K562 (cell line): Measurements from ENCODE around the gene CD101. TPM values are rescaled to one million over a fixed set of nuclear protein-coding genes. Genes with fewer than 3 reads are reported as not detected.

ENCODE experiments used
- ATAC-seq: fragments of 200-7000 bp; cut with Tn5 transposase; 3 replicates; pipeline ENCODE4 v1.9.1; 2020; ENCODE audit warnings: moderate library complexity
- BruUV-seq: library from RNA; stranded (reverse); fragments of 400-500 nt; replicated peaks from 2 replicates; lab custom pipeline; 2021; lab: Mats Ljungman, UMichigan
- CTCF ChIA-PET: fragments of 300-600 bp; formaldehyde crosslinking; extraction: SDS; loops from one replicate; lab custom pipeline; 2021; ENCODE audit warnings: low intra/inter-chr PET ratio; lab: Yijun Ruan, JAX
- POLR2A ChIA-PET: fragments of 300-600, 350-650 bp; sonication (Branson Sonifier 250); formaldehyde crosslinking; extraction: SDS; loops from one replicate; lab custom pipeline; 2021; ENCODE audit warnings: antibody characterized with exemption, inconsistent platforms; lab: Yijun Ruan, JAX
- DNase-seq, 4 experiments: peaks; one replicate each; pipeline versions ENCODE4 v3.0.0 to v3.0.0-alpha.2; 2011 to 2018; ENCODE audit warnings: low spot score in 3 of 4, mixed read lengths in 3 of 4; ENCODE audit errors: extremely low read depth in 1 of 4
- FAIRE-seq: peaks from 2 replicates; lab custom pipeline; 2011; peaks lifted over from hg19 to GRCh38; lab: Jason Lieb, UNC
- H2AFZ ChIP-seq: 2 replicates; pipeline ENCODE4 v1.6.0; 2011; ENCODE audit warnings: low read depth, low read length, control low read depth, inconsistent platforms
- H3K27ac ChIP-seq: fragments of 200-600 bp; 3 replicates; pipeline ENCODE4 v1.8.0; 2011; ENCODE audit warnings: low read depth, mild to moderate bottlenecking, control low read depth, inconsistent platforms, low read length, moderate library complexity, mixed read lengths; ENCODE audit errors: extremely low read depth
- H3K27me3 ChIP-seq, 2 experiments: fragments of 300-600 bp in 1 of 2; 2 replicates in 1 of 2; 3 replicates in 1 of 2; pipeline versions ENCODE4 v1.6.0 to v1.8.0; 2011; ENCODE audit warnings: inconsistent platforms in 2 of 2, low read length in 2 of 2, mild to moderate bottlenecking in 1 of 2, mixed read lengths in 1 of 2, moderate library complexity in 1 of 2; ENCODE audit not compliant: control insufficient read depth in 2 of 2, insufficient read depth in 2 of 2
- H3K36me3 ChIP-seq: fragments of 300-600 bp; 3 replicates; pipeline ENCODE4 v1.8.0; 2011; ENCODE audit warnings: mild to moderate bottlenecking, low read length, inconsistent platforms; ENCODE audit not compliant: control insufficient read depth, insufficient read depth
- H3K4me1 ChIP-seq, 2 experiments: fragments of 200-600 bp in 1 of 2; replicated peaks in 1 of 2; 2 replicates in 1 of 2; 3 replicates in 1 of 2; pipeline versions ENCODE4 v1.5.1 to v1.8.0; 2011; ENCODE audit warnings: inconsistent platforms in 2 of 2, low read length in 2 of 2, mild to moderate bottlenecking in 1 of 2, mixed read lengths in 1 of 2, moderate library complexity in 1 of 2; ENCODE audit not compliant: control insufficient read depth in 2 of 2, insufficient read depth in 2 of 2
- H3K4me2 ChIP-seq: 2 replicates; pipeline ENCODE4 v1.6.1; 2011; ENCODE audit warnings: low read length, control low read depth, inconsistent platforms, mixed read lengths; ENCODE audit not compliant: insufficient read depth
- H3K4me3 ChIP-seq: fragments of 200-600 bp; sonication (generic), shearing (Covaris generic); 2 replicates; pipeline ENCODE4 v1.5.1; 2016; ENCODE audit warnings: control low read depth, inconsistent platforms
- H3K79me2 ChIP-seq: fragments of 200-600 bp; 3 replicates; pipeline ENCODE4 v1.8.0; 2011; ENCODE audit warnings: low read length, inconsistent platforms; ENCODE audit not compliant: control insufficient read depth, insufficient read depth
- H3K9ac ChIP-seq, 2 experiments: 2 replicates each; pipeline versions ENCODE4 v1.6.0 to v1.6.1; 2011; ENCODE audit warnings: low read depth in 2 of 2, low read length in 2 of 2, control low read depth in 1 of 2, inconsistent platforms in 1 of 2, mild to moderate bottlenecking in 1 of 2, mixed read lengths in 1 of 2; ENCODE audit not compliant: insufficient read depth in 1 of 2
- H3K9me1 ChIP-seq: one replicate; pipeline ENCODE4 v1.6.0; 2011; ENCODE audit warnings: inconsistent platforms, mild to moderate bottlenecking, low read length, moderate library complexity; ENCODE audit not compliant: control insufficient read depth, insufficient read depth
- H3K9me3 ChIP-seq: replicated peaks from 2 replicates; pipeline ENCODE4 v1.5.1; 2011; ENCODE audit warnings: low read depth, low read length, inconsistent platforms; ENCODE audit not compliant: control insufficient read depth, insufficient read depth
- H4K20me1 ChIP-seq: replicated peaks from 2 replicates; pipeline ENCODE4 v1.6.1; 2011; ENCODE audit warnings: low read length, inconsistent platforms, mixed read lengths; ENCODE audit not compliant: control insufficient read depth, insufficient read depth
- CHD4 ChIP-seq: fragments of 200-600 bp; sonication (generic); IDR thresholded peaks from 3 replicates; pipeline ENCODE4 v1.6.1; 2012; ENCODE audit warnings: low read depth, mild to moderate bottlenecking, mixed read lengths, low read length, inconsistent platforms; ENCODE audit not compliant: insufficient read depth, insufficient replicate concordance, poor library complexity, severe bottlenecking
- FOXA3 ChIP-seq, 2 experiments: fragments of 450-650 bp in 1 of 2; sonication (generic) in 1 of 2; formaldehyde crosslinking; IDR thresholded peaks in 1 of 2; conservative IDR thresholded peaks in 1 of 2; 2 replicates each; pipeline versions ENCODE4 v1.4.0 to v1.8.0; 2020 to 2022; ENCODE audit warnings: mild to moderate bottlenecking in 2 of 2, missing genetic modification reagents in 1 of 2
- KAT8 ChIP-seq: fragments of 450-650 bp; IDR thresholded peaks from 2 replicates; pipeline ENCODE4 v1.6.1; 2016; ENCODE audit warnings: low read depth, mild to moderate bottlenecking
- MCM7 ChIP-seq, 2 experiments: fragments of 450-650 bp; IDR thresholded peaks; 2 replicates each; pipeline ENCODE4 v1.6.1; 2016 to 2018
- MED1 ChIP-seq: sonication (generic); formaldehyde crosslinking; IDR thresholded peaks from 2 replicates; pipeline ENCODE4 v1.8.1; 2023; ENCODE audit warnings: missing genetic modification reagents, borderline replicate concordance
- NCOA2 ChIP-seq, 2 experiments: fragments of 450-650 bp; IDR thresholded peaks; 2 replicates each; pipeline ENCODE4 v1.6.1; 2018; ENCODE audit warnings: mild to moderate bottlenecking in 2 of 2, moderate library complexity in 1 of 2; ENCODE audit not compliant: partially characterized antibody in 2 of 2
- ZNF143 ChIP-seq: sonication (generic); formaldehyde crosslinking; IDR thresholded peaks from 2 replicates; pipeline ENCODE4 v1.9.0; 2022; ENCODE audit warnings: mild to moderate bottlenecking, missing genetic modification reagents
- ZNF431 ChIP-seq: sonication (generic); formaldehyde crosslinking; IDR thresholded peaks from 2 replicates; pipeline ENCODE4 v1.8.0; 2022; ENCODE audit warnings: mild to moderate bottlenecking, missing genetic modification reagents
- ZNF766 ChIP-seq: fragments of 200-800 bp; sonication (Bioruptor generic); conservative IDR thresholded peaks from 2 replicates; pipeline ENCODE4 v1.6.1; 2016; ENCODE audit warnings: missing genetic modification characterization, missing compliant biosample characterization
- ZZZ3 ChIP-seq: fragments of 450-650 bp; IDR thresholded peaks from 2 replicates; pipeline ENCODE4 v1.6.1; 2016; ENCODE audit warnings: antibody characterized with exemption, mild to moderate bottlenecking, moderate library complexity
- WGBS: fragments of 100-300 bp; shearing (Covaris generic); methylation state at CpG from one replicate; pipeline ENCODE4 v1.1.6; 2016; ENCODE audit warnings: low coverage, mixed read lengths; ENCODE audit not compliant: insufficient coverage; ENCODE audit errors: missing lambda C conversion rate; 5-methylcytosine and 5-hydroxymethylcytosine counted together
- in situ Hi-C: fragments of 300-500 bp; cut with MboI; formaldehyde crosslinking; loops from 4 replicates; pipeline ENCODE4 v1.15.0; 2018; ENCODE audit warnings: inconsistent platforms, mixed read lengths
- intact Hi-C: fragments of 100-400 bp; cut with micrococcal nuclease; formaldehyde crosslinking; loops from 2 replicates; pipeline ENCODE4 v1.14.2; 2022
- polyA plus RNA-seq, 8 experiments: library from polyadenylated mRNA; depleted of rRNA in 4 of 8; stranded (reverse) in 5 of 8; unstranded in 3 of 8; fragments of >200 nt; fragmentation: Nextera tagmentation in 2 of 8; fragmentation: Illumina TruSeq in 1 of 8; extraction: Ambion mirVana in 2 of 8; extraction: Trizol in 1 of 8; gene quantifications; 2 replicates each; pipeline versions ENCODE4 v1.2.1 to v1.2.3, GENCODE V29; 2011 to 2014; ENCODE audit warnings: inconsistent platforms in 1 of 8, missing spikeins in 1 of 8
- total RNA-seq, 7 experiments: library from RNA; depleted of rRNA in 6 of 7; stranded (reverse); fragments of >200 nt in 6 of 7; fragmentation: Illumina TruSeq in 2 of 7; extraction: Trizol in 2 of 7; gene quantifications; 2 replicates each; pipeline versions ENCODE4 v1.2.1 to v1.2.3, GENCODE V29; 2011 to 2021; ENCODE audit warnings: low replicate concordance in 1 of 7

CD101 gene
- total and polyA plus RNA-seq, 9 of the 15 experiments (the other 6 are each of a cell fraction or from before 2014, with no cell fraction given), result 0.04 to 1.1 (median 0.20) TPM

DNA sequence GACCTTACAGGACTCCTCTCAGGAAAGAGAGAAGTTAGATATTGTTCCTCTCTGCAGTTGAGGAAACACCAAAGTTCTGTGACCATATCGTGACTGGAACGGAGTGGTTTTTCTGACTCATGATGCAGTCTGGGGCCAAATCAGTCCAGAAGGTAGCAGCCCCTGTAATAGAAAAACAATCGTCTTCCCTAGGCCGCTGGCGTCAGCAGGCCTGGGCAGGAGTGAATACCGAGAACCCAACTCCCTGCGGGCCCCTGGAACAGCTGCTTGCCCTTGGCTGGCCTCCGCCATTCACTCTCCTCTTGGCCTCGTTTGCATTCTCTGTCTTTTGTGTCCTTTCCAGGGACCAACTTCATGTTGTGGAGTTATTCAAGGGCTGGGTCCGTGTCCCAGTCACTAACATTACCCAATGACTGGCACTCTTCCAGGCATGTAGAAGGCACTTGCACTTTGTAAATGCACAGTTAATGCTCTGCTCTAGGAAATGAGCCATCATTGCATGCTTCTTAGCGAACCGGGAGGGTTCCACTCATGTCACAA, 10.9 kb upstream of the CD101 start:
- no peak for FAIRE-seq
- Histone ChIP-seq H3K36me3 (peaks cover 14% of the 10 kb centered on the region; the same call in 2 of the 3 replicates), H3K9ac (no peak overlapping the region), H3K4me2 (no peak overlapping the region), H3K79me2 (no peaks in the 10 kb centered on the region), H3K9me1 (no peaks in the 10 kb centered on the region), H3K27ac (no peak overlapping the region), H3K27me3 (no peaks in the 10 kb centered on the region), H4K20me1 (no peaks in the 10 kb centered on the region), H3K4me3 (no peak overlapping the region), H3K4me1 (peaks cover 7 to 12% of the 10 kb centered on the region in 2 experiments), H2AFZ (no peak overlapping the region), H3K9me3 (no peaks in the 10 kb centered on the region)
- 78% methylated on average over 12 of the region's 12 CpGs for WGBS
- no peak for ATAC-seq
- intact Hi-C loops (no loop called here), in situ Hi-C loops (no loop called here)
- DNase-seq, result no peak
- no TSS peak for BruUV-seq
- no peak for TF ChIP-seq NCOA2 (IDR thresholded peaks at IDR 0.05; ENCODE audit: partially characterized antibody in 2 of 2)
- no peak for TF ChIP-seq ZNF766 (CRISPR knock-in tag)
- no peak for TF ChIP-seq ZNF143 (CRISPR knock-in tag)
- TF ChIP-seq CHD4, result no peak
- TF ChIP-seq FOXA3 (CRISPR knock-in tag; conservative IDR thresholded peaks at IDR 0.05 in 1 of 2, IDR thresholded peaks at IDR 0.05 in 1 of 2), result no peak
- TF ChIP-seq MED1 (CRISPR knock-in tag), result no peak
- TF ChIP-seq ZZZ3, result no peak
- TF ChIP-seq MCM7 (IDR thresholded peaks at IDR 0.05), result no peak
- TF ChIP-seq KAT8, result no peak
- TF ChIP-seq ZNF431 (CRISPR knock-in tag), result no peak
- ChIA-PET CTCF (no interaction called here), POLR2A (no interaction called here)
